ENCODE data around the gene ACOT13.
"Not testable (repeated sequence)": the region's sequence is repeated elsewhere in the genome, so short reads cannot be mapped to it uniquely, and the experiment has no call there.

ACOT13 gene

GRCh38 chr6:24662236-24662635 is 4.6 kb upstream of the ACOT13 start:
- no peak for DNase-seq (ENCODE audit: low read depth)

- no peak for DNase-seq (ENCODE audit: low read depth)
Measured at GRCh38 chr6:24663189-24663588, 3.7 kb upstream of the ACOT13 start.

- DNase-seq (ENCODE audit: low read depth) = no peak
Measured at GRCh38 chr6:24664046-24664987, 2.6 kb upstream of the ACOT13 start.

- peak; percentile 28 for DNase-seq (ENCODE audit: low read depth)
Measured at GRCh38 chr6:24666097-24666640, 708 bp upstream of the ACOT13 start.

- no peak for DNase-seq (ENCODE audit: low read depth)
Measured at GRCh38 chr6:24667378-24667803, 514 bp downstream of the ACOT13 start.

- not testable (repeated sequence) for DNase-seq (ENCODE audit: low read depth)
Measured at GRCh38 chr6:24668066-24668996, 1.5 kb downstream of the ACOT13 start.

- no peak for DNase-seq (ENCODE audit: low read depth)
Measured at GRCh38 chr6:24668997-24669361, 2.1 kb downstream of the ACOT13 start.

GRCh38 chr6:24670492-24670891 is 3.6 kb downstream of the ACOT13 start:
- not testable (repeated sequence) for DNase-seq (ENCODE audit: low read depth)

- not testable (repeated sequence) for DNase-seq (ENCODE audit: low read depth)
Measured at GRCh38 chr6:24671077-24671476, 4.2 kb downstream of the ACOT13 start.

GRCh38 chr6:24672620-24673182 is 5.8 kb downstream of the ACOT13 start:
- no peak for DNase-seq (ENCODE audit: low read depth)

- DNase-seq (ENCODE audit: low read depth) = no peak
Measured at GRCh38 chr6:24673625-24674024, 6.7 kb downstream of the ACOT13 start.

GRCh38 chr6:24678792-24679352 is 12.0 kb downstream of the ACOT13 start:
- not testable (repeated sequence) for DNase-seq (ENCODE audit: low read depth)

- DNase-seq (ENCODE audit: low read depth) = no peak
Measured at GRCh38 chr6:24680582-24680981, 13.7 kb downstream of the ACOT13 start.

- no peak for DNase-seq (ENCODE audit: low read depth)
Measured at GRCh38 chr6:24683297-24684296, 16.7 kb downstream of the ACOT13 start.

GRCh38 chr6:24686408-24686807 is 19.5 kb downstream of the ACOT13 start:
- no peak for DNase-seq (ENCODE audit: low read depth)

GRCh38 chr6:24686946-24687345 is 20.1 kb downstream of the ACOT13 start:
- no peak for DNase-seq (ENCODE audit: low read depth)

- DNase-seq (ENCODE audit: low read depth) = no peak
Measured at GRCh38 chr6:24689964-24690363, 23.1 kb downstream of the ACOT13 start.

GRCh38 chr6:24690593-24690992 is 23.7 kb downstream of the ACOT13 start:
- no peak for DNase-seq (ENCODE audit: low read depth)

GRCh38 chr6:24691550-24691949 is 24.7 kb downstream of the ACOT13 start:
- no peak for DNase-seq (ENCODE audit: low read depth)

- DNase-seq (ENCODE audit: low read depth) = no peak
Measured at GRCh38 chr6:24692003-24692402, 25.1 kb downstream of the ACOT13 start.

Data from activated T-helper 9 cell treated with anti-CD3 and anti-CD28 coated beads, Interleukin-2, amount 50 U/mL, for 16 hours (primary cell).